ENCODE results near the gene FRS2. TPM values are rescaled to one million over a fixed set of nuclear protein-coding genes. Genes with fewer than 3 reads are reported as not detected.

Gene FRS2
- total and polyA plus RNA-seq, 2 of the 4 experiments (the other 2 are of a cell fraction) = 12.4 to 58.3 TPM

- dilution Hi-C loops (cut with HindIII; ENCODE audit: low sequenced_read_pairs, unreplicated experiment) = no loop called here
- Histone ChIP-seq H4K5ac (ENCODE audit: low read depth, low read length) (no peak overlapping the region), H4K8ac (ENCODE audit: low read depth in 2 of 2, low read length in 2 of 2) (no peak overlapping the region), H3K36me3 (ENCODE audit: control insufficient read depth, insufficient read depth, low read length) (no peaks in the 10 kb centered on the region), H2BK15ac (ENCODE audit: low read depth, low read length) (no peak overlapping the region), H3K9me3 (ENCODE audit: control insufficient read depth, insufficient read depth, low read length) (no peaks in the 10 kb centered on the region), H2AK9ac (replicated peaks; ENCODE audit: low read depth, low read length, poor library complexity) (no peak overlapping the region), H2AK5ac (ENCODE audit: low read depth, low read length) (no peak overlapping the region), H3K4ac (ENCODE audit: low read depth, low read length) (no peak overlapping the region), H3K4me1 (ENCODE audit: control insufficient read depth, insufficient read depth, low read length) (no peaks in the 10 kb centered on the region), H3K4me2 (ENCODE audit: low read depth, low read length) (no peak overlapping the region), H2BK120ac (ENCODE audit: low read depth, low read length) (no peak overlapping the region), H3K23ac (ENCODE audit: low read depth, low read length) (no peak overlapping the region), H3K14ac (replicated peaks; ENCODE audit: low read depth, low read length) (no peak overlapping the region), H4K91ac (ENCODE audit: insufficient read depth, low read depth, low read length) (no peak overlapping the region), H2AFZ (replicated peaks; ENCODE audit: low read length, poor library complexity) (no peak overlapping the region), H3K56ac (ENCODE audit: extremely low read depth, insufficient read depth, low read length) (no peak overlapping the region), H4K20me1 (ENCODE audit: insufficient read depth, low read length) (no peaks in the 10 kb centered on the region), H3K4me3 (ENCODE audit: insufficient read depth, low read depth, low read length) (no peak overlapping the region), H3K9me1 (ENCODE audit: insufficient read depth, low read length) (no peaks in the 10 kb centered on the region), H2BK5ac (ENCODE audit: low read depth, low read length, poor library complexity, severe bottlenecking) (no peak overlapping the region), H3K27me3 (ENCODE audit: control insufficient read depth, insufficient read depth, low read length) (no peaks in the 10 kb centered on the region), H3K18ac (ENCODE audit: low read depth, low read length) (no peak overlapping the region), H2BK20ac (ENCODE audit: low read depth, low read length) (no peak overlapping the region), H3K79me1 (ENCODE audit: low read depth in 1 of 2, low read length in 2 of 2) (no peaks in the 10 kb centered on the region), H3K9ac (ENCODE audit: low read depth, low read length) (no peak overlapping the region), H3K27ac (ENCODE audit: insufficient read depth, low read length) (no peak overlapping the region)
- DNase-seq (no peak), ATAC-seq (ENCODE audit: low read depth) (no peak)
- intact Hi-C loops (cut with micrococcal nuclease) = no loop called here
- in situ Hi-C loops (cut with MboI; ENCODE audit: low sequenced_read_pairs) = no loop called here
- ChIA-PET CTCF (no interaction called here), POLR2A (ENCODE audit: unreplicated experiment) (no interaction called here)
- no CpG with 5 or more reads among the region's 2 CpGs for whole genome bisulfite sequencing, 2 experiments (ENCODE audit: extremely low coverage in 2 of 2, insufficient read length in 1 of 2)
- no TSS peak for BruUV-seq (replicated peaks)
- no peak for TF ChIP-seq RAD21 (IDR thresholded peaks at IDR 0.05; ENCODE audit: low read length)
- TF ChIP-seq MAFK (IDR thresholded peaks at IDR 0.05; ENCODE audit: low read depth, low read length) = no peak
These were observed 33.1 kb upstream of the FRS2 start for GRCh38 chr12:69437073-69437472.
